Tibial nerve (tissue), 4 donors: ENCODE results near the gene CORO2A.

ENCODE experiments used
- EP300 ChIP-seq, 2 donors: sonication (generic); formaldehyde crosslinking; IDR thresholded peaks; one replicate each; pipeline ENCODE4 v1.6.1; 2017; ENCODE audit warnings: antibody characterized with exemption in 2 of 2, mild to moderate bottlenecking in 1 of 2
- TF ChIP-seq, protein P1 (sequence below), 5 experiments: fragments of 200-600 bp in 3 of 5; fragments of 450-650 bp in 2 of 5; sonication (generic) in 3 of 5; IDR thresholded peaks; one replicate each; pipeline ENCODE4 v1.5.1; 2016 to 2019; ENCODE audit warnings: antibody characterized with exemption in 5 of 5, mild to moderate bottlenecking in 3 of 5, moderate library complexity in 2 of 5

DNA sequence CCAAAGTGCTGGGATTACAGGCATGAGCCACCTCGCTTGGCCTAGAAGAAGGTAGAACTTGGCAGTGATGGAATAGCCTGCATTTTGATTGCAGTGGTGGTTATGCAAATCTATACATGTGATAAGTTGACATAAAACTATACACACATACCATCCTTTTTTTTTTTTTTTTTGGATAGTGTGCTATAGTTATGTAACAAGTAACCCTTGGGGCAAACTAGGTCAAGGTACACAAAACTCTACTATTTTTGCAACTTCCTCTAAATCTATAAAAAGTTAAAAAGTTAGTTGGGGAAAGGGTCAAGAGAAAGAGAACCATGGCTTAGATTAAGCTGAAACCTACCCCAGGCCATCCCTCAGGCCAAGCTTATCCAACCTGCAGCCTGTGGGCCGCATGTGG, 84.5 kb downstream of the CORO2A start:
- TF ChIP-seq, protein P1, sequence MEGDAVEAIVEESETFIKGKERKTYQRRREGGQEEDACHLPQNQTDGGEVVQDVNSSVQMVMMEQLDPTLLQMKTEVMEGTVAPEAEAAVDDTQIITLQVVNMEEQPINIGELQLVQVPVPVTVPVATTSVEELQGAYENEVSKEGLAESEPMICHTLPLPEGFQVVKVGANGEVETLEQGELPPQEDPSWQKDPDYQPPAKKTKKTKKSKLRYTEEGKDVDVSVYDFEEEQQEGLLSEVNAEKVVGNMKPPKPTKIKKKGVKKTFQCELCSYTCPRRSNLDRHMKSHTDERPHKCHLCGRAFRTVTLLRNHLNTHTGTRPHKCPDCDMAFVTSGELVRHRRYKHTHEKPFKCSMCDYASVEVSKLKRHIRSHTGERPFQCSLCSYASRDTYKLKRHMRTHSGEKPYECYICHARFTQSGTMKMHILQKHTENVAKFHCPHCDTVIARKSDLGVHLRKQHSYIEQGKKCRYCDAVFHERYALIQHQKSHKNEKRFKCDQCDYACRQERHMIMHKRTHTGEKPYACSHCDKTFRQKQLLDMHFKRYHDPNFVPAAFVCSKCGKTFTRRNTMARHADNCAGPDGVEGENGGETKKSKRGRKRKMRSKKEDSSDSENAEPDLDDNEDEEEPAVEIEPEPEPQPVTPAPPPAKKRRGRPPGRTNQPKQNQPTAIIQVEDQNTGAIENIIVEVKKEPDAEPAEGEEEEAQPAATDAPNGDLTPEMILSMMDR (IDR thresholded peaks at IDR 0.05): no peak
- TF ChIP-seq EP300 (IDR thresholded peaks at IDR 0.05): no peak
